ENCODE data around the gene BCL2L13. TPM values are rescaled to one million over a fixed set of nuclear protein-coding genes. Genes with fewer than 3 reads are reported as not detected.
"Not testable (repeated sequence)": the region's sequence is repeated elsewhere in the genome, so short reads cannot be mapped to it uniquely, and the experiment has no call there.

The BCL2L13 gene
- polyA plus RNA-seq, 6 donors from 2014 or later = 21.5 to 49.5 (median 47.7) TPM

- Mint-ChIP-seq H3K4me1 (peaks cover 15 to 40% (median 29%) of the 10 kb centered on the region in 3 donors), H3K27me3 (no peaks in the 10 kb centered on the region), H3K27ac (peak overlapping the region in 3 of 6 donors; percentile 2 to 59 (median 53)), H3K9me3 (no peaks in the 10 kb centered on the region), H3K36me3 (no peaks in the 10 kb centered on the region), H3K4me3 (peak overlapping the region in 3 of 8 donors; percentile 18 to 66 (median 55))
- ATAC-seq (ENCODE audit: low read depth in 2 of 2) (no peak), DNase-seq (no peak)
These were observed 2.7 kb downstream of the BCL2L13 start for GRCh38 chr22:17641269-17641668.

- Mint-ChIP-seq H3K27ac (peak overlapping the region in 2 of 6 donors; percentile 57 to 73), H3K4me3 (peak overlapping the region in 1 of 8 donors; percentile 22), H3K4me1 (peaks cover 17 to 42% (median 32%) of the 10 kb centered on the region in 3 donors)
- H3K9me3 Mint-ChIP-seq; DNase-seq; H3K27me3 Mint-ChIP-seq; ATAC-seq (ENCODE audit: low read depth in 2 of 2); H3K36me3 Mint-ChIP-seq: not testable (repeated sequence)
These were observed 3.8 kb downstream of the BCL2L13 start for GRCh38 chr22:17642357-17642756.

GRCh38 chr22:17647452-17647851 lies 8.9 kb downstream of the BCL2L13 start:
- ATAC-seq (ENCODE audit: low read depth in 2 of 2) = no peak
- DNase-seq = no peak
- Mint-ChIP-seq H3K27me3 (no peaks in the 10 kb centered on the region), H3K9me3 (no peaks in the 10 kb centered on the region), H3K27ac (peak overlapping the region in 2 of 6 donors; percentile 43 to 62), H3K36me3 (no peaks in the 10 kb centered on the region), H3K4me3 (no peak overlapping the region), H3K4me1 (peaks cover 11 to 14% (median 12%) of the 10 kb centered on the region in 3 donors)

- Mint-ChIP-seq H3K4me3 (no peak overlapping the region), H3K9me3 (no peaks in the 10 kb centered on the region), H3K27me3 (no peaks in the 10 kb centered on the region), H3K4me1 (peaks cover 7 to 12% (median 11%) of the 10 kb centered on the region in 3 donors), H3K27ac (no peak overlapping the region), H3K36me3 (no peaks in the 10 kb centered on the region)
- DNase-seq = no peak
- ATAC-seq (ENCODE audit: low read depth in 2 of 2) = no peak
These were observed 9.4 kb downstream of the BCL2L13 start for GRCh38 chr22:17647991-17648390.

- no peak overlapping the region for H3K27ac Mint-ChIP-seq
- H3K4me3 Mint-ChIP-seq = no peak overlapping the region
- DNase-seq (no peak), ATAC-seq (ENCODE audit: low read depth in 2 of 2) (no peak)
- H3K36me3 Mint-ChIP-seq = no peaks in the 10 kb centered on the region
- H3K9me3 Mint-ChIP-seq = no peaks in the 10 kb centered on the region
- peaks cover 5 to 12% (median 11%) of the 10 kb centered on the region in 3 donors for H3K4me1 Mint-ChIP-seq
- H3K27me3 Mint-ChIP-seq = no peaks in the 10 kb centered on the region
These were observed 10.0 kb downstream of the BCL2L13 start for GRCh38 chr22:17648569-17648968.

GRCh38 chr22:17655289-17655688 lies 16.7 kb downstream of the BCL2L13 start:
- H3K9me3 Mint-ChIP-seq = no peaks in the 10 kb centered on the region
- no peaks in the 10 kb centered on the region for H3K27me3 Mint-ChIP-seq
- DNase-seq (no peak), ATAC-seq (ENCODE audit: low read depth in 2 of 2) (no peak)
- peaks cover 0 to 7% of the 10 kb centered on the region in 2 donors for H3K36me3 Mint-ChIP-seq
- H3K27ac Mint-ChIP-seq = no peak overlapping the region
- no peak overlapping the region for H3K4me3 Mint-ChIP-seq
- peaks cover 0 to 7% (median under 1%) of the 10 kb centered on the region in 3 donors for H3K4me1 Mint-ChIP-seq

- peaks cover 0 to 7% of the 10 kb centered on the region in 2 donors for H3K36me3 Mint-ChIP-seq
- H3K27me3 Mint-ChIP-seq = no peaks in the 10 kb centered on the region
- DNase-seq = no peak
- H3K4me1 Mint-ChIP-seq = peaks cover 0 to 5% (median 1%) of the 10 kb centered on the region in 3 donors
- H3K9me3 Mint-ChIP-seq = no peaks in the 10 kb centered on the region
- no peak for ATAC-seq (ENCODE audit: low read depth in 2 of 2)
- no peak overlapping the region for H3K4me3 Mint-ChIP-seq
- no peak overlapping the region for H3K27ac Mint-ChIP-seq
These were observed 18.4 kb downstream of the BCL2L13 start for GRCh38 chr22:17656870-17657395.

GRCh38 chr22:17664414-17665055 lies 26.0 kb downstream of the BCL2L13 start:
- Mint-ChIP-seq H3K4me1 (peaks cover 3 to 22% (median 6%) of the 10 kb centered on the region in 3 donors), H3K27ac (no peak overlapping the region), H3K27me3 (no peaks in the 10 kb centered on the region), H3K4me3 (no peak overlapping the region), H3K9me3 (peaks cover 0 to 16% (median 13%) of the 10 kb centered on the region in 7 donors), H3K36me3 (peaks cover 17 to 19% of the 10 kb centered on the region in 2 donors)
- DNase-seq = no peak
- ATAC-seq (ENCODE audit: low read depth in 2 of 2) = no peak

GRCh38 chr22:17665248-17665647 lies 26.7 kb downstream of the BCL2L13 start:
- no peaks in the 10 kb centered on the region for H3K27me3 Mint-ChIP-seq
- no peak overlapping the region for H3K4me3 Mint-ChIP-seq
- ATAC-seq (ENCODE audit: low read depth in 2 of 2) (no peak), DNase-seq (no peak)
- H3K27ac Mint-ChIP-seq = peak overlapping the region in 1 of 6 donors; percentile 7
- peaks cover 0 to 16% (median 13%) of the 10 kb centered on the region in 7 donors for H3K9me3 Mint-ChIP-seq
- H3K36me3 Mint-ChIP-seq = peaks cover 17 to 26% of the 10 kb centered on the region in 2 donors
- H3K4me1 Mint-ChIP-seq = peaks cover 3 to 29% (median 12%) of the 10 kb centered on the region in 3 donors

- Mint-ChIP-seq H3K27me3 (no peaks in the 10 kb centered on the region), H3K27ac (peak overlapping the region in 1 of 6 donors; percentile 22), H3K36me3 (peaks cover 17 to 26% of the 10 kb centered on the region in 2 donors), H3K4me3 (no peak overlapping the region), H3K4me1 (peaks cover 3 to 28% (median 12%) of the 10 kb centered on the region in 3 donors), H3K9me3 (peaks cover 0 to 16% (median 13%) of the 10 kb centered on the region in 7 donors)
- DNase-seq (no peak), ATAC-seq (ENCODE audit: low read depth in 2 of 2) (no peak)
These were observed 27.3 kb downstream of the BCL2L13 start for GRCh38 chr22:17665854-17666253.

GRCh38 chr22:17671521-17672092 lies 33.0 kb downstream of the BCL2L13 start:
- DNase-seq; ATAC-seq (ENCODE audit: low read depth in 2 of 2); H3K4me3 Mint-ChIP-seq; H3K27me3 Mint-ChIP-seq; H3K9me3 Mint-ChIP-seq: not testable (repeated sequence)
- peaks cover 3 to 31% (median 18%) of the 10 kb centered on the region in 3 donors for H3K4me1 Mint-ChIP-seq
- peaks cover 0 to 12% of the 10 kb centered on the region in 2 donors for H3K36me3 Mint-ChIP-seq
- peak overlapping the region in 1 of 6 donors; percentile 22 for H3K27ac Mint-ChIP-seq

GRCh38 chr22:17672417-17672991 lies 33.9 kb downstream of the BCL2L13 start:
- DNase-seq = no peak
- Mint-ChIP-seq H3K9me3 (peaks cover 0 to 3% (median 0%) of the 10 kb centered on the region in 7 donors), H3K4me3 (no peak overlapping the region), H3K36me3 (peaks cover 0 to 12% of the 10 kb centered on the region in 2 donors), H3K27me3 (no peaks in the 10 kb centered on the region), H3K4me1 (peaks cover 0 to 24% (median 18%) of the 10 kb centered on the region in 3 donors), H3K27ac (no peak overlapping the region)
- ATAC-seq (ENCODE audit: low read depth in 2 of 2) = no peak

- H3K4me1 Mint-ChIP-seq = peaks cover 6 to 18% (median 16%) of the 10 kb centered on the region in 3 donors
- no peak overlapping the region for H3K4me3 Mint-ChIP-seq
- H3K36me3 Mint-ChIP-seq = peaks cover 0 to 10% of the 10 kb centered on the region in 2 donors
- ATAC-seq (ENCODE audit: low read depth in 2 of 2) (no peak), DNase-seq (no peak)
- peaks cover 0 to 2% (median 0%) of the 10 kb centered on the region in 7 donors for H3K9me3 Mint-ChIP-seq
- H3K27me3 Mint-ChIP-seq = no peaks in the 10 kb centered on the region
- peak overlapping the region in 2 of 6 donors; percentile 36 to 59 for H3K27ac Mint-ChIP-seq
These were observed 35.6 kb downstream of the BCL2L13 start for GRCh38 chr22:17674152-17674551.

Data from naive B cell (primary cell).